ENCODE results near the gene MACROD2. TPM values are rescaled to one million over a fixed set of nuclear protein-coding genes. Genes with fewer than 3 reads are reported as not detected.

Gene MACROD2
- total RNA-seq, 1 donor from 2014 or later: 78.2 TPM

DNA sequence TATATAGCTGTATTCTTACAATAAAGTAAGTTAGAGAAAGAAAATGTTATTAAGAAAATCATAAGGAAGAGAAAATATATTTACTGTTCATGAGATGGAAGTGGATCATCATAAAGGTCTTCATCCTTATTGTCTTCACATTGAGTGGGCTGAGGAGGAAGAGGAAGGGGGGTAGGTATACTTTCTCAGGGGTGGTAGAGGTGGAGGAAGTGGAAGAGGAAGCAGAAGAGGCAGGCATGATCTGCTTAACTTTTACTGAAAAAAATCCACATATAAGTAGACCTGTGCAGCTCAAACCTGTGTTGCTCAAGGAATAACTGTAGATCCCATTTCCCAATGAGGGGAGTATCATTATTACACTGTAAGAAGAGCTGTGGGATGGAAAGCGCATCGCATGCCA lies 1863.7 kb downstream of the MACROD2 start:
- ATAC-seq: no peak
- DNase-seq: no peak
- intact Hi-C loops (cut with DNase I): no loop called here

DNA sequence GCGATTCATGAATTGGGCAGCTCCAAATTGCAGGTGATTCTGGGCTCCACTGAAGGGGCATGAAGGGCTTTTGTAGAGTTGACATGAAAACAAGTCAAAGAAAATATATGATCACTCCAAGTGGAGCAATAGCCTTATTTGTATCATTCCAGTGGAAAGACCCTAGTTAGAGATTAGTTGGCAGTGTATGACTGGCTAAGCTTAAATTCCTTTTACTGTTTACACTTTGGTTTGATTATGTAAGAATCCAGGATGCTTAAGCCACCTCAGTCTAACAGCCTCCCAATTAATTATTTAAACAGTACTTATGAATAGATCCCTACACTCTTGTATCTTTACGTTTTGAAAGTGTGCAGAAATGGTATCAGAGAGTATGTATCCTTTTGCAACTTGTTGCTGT lies 1865.5 kb downstream of the MACROD2 start:
- peak; percentile 28 for ATAC-seq
- intact Hi-C loops (cut with DNase I): no loop called here
- TF ChIP-seq, protein P1, sequence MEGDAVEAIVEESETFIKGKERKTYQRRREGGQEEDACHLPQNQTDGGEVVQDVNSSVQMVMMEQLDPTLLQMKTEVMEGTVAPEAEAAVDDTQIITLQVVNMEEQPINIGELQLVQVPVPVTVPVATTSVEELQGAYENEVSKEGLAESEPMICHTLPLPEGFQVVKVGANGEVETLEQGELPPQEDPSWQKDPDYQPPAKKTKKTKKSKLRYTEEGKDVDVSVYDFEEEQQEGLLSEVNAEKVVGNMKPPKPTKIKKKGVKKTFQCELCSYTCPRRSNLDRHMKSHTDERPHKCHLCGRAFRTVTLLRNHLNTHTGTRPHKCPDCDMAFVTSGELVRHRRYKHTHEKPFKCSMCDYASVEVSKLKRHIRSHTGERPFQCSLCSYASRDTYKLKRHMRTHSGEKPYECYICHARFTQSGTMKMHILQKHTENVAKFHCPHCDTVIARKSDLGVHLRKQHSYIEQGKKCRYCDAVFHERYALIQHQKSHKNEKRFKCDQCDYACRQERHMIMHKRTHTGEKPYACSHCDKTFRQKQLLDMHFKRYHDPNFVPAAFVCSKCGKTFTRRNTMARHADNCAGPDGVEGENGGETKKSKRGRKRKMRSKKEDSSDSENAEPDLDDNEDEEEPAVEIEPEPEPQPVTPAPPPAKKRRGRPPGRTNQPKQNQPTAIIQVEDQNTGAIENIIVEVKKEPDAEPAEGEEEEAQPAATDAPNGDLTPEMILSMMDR (IDR thresholded peaks at IDR 0.05): no peak
- Histone ChIP-seq H3K27me3 (no peaks in the 10 kb centered on the region), H3K36me3 (no peaks in the 10 kb centered on the region), H3K4me1 (no peaks in the 10 kb centered on the region), H3K4me3 (no peak overlapping the region), H3K9me3 (no peaks in the 10 kb centered on the region), H3K27ac (no peak overlapping the region)
- no peak for DNase-seq

More for the DNA sequence above, 1863.7 kb downstream of the MACROD2 start:
- no peaks in the 10 kb centered on the region for H3K27me3 ChIP-seq
- no peak overlapping the region for H3K27ac ChIP-seq
- no peaks in the 10 kb centered on the region for H3K36me3 ChIP-seq
- TF ChIP-seq, protein P1 (IDR thresholded peaks at IDR 0.05): no peak
- no peaks in the 10 kb centered on the region for H3K9me3 ChIP-seq
- H3K4me1 ChIP-seq: no peaks in the 10 kb centered on the region
- no peak overlapping the region for H3K4me3 ChIP-seq

DNA sequence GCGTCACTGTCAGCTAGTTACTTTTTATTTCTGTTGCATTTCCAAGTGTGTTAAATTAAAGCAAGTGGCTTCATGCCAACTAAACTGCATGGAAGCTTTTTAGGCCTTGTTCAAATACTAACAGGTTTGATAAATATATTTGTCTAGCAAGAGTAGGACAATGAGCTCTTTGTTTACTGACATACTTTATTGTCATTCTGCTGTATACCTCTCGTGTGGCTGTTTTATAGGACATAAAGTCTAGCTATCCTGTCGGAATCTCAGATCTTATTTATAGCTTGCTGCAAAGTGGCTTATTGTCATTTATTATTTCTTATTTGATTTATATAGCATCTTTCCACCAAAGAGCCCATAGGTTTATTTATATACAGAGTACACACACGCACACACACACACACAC lies 1866.9 kb downstream of the MACROD2 start:
- TF ChIP-seq, protein P1 (IDR thresholded peaks at IDR 0.05): no peak
- ATAC-seq (no peak), DNase-seq (no peak)
- Histone ChIP-seq H3K9me3 (no peaks in the 10 kb centered on the region), H3K27me3 (no peaks in the 10 kb centered on the region), H3K4me3 (no peak overlapping the region), H3K36me3 (no peaks in the 10 kb centered on the region), H3K27ac (no peak overlapping the region), H3K4me1 (no peaks in the 10 kb centered on the region)
- intact Hi-C loops (cut with DNase I): no loop called here

DNA sequence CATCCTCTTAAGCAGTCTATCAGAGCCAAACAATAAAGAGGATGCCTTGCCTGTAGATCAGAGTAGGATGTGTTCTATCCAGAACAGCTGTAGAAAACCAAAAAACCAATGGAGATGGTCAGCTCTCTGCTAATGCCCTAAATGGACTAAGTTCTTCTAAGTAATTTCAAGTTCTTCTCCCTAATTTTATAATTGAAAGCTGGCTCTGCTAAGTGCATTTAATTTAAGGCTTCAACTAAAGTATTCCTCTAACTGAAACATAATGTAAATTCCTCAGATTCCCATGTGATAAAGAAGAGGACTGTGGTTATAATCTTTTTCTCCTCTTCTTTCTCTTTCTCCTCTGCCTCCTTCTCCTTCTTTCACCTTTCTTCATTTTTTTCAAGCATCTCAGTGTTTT lies 1868.4 kb downstream of the MACROD2 start:
- Histone ChIP-seq H3K27me3 (no peaks in the 10 kb centered on the region), H3K4me1 (no peaks in the 10 kb centered on the region), H3K27ac (no peak overlapping the region), H3K9me3 (no peaks in the 10 kb centered on the region), H3K4me3 (no peak overlapping the region), H3K36me3 (no peaks in the 10 kb centered on the region)
- intact Hi-C loops (cut with DNase I): no loop called here
- TF ChIP-seq, protein P1 (IDR thresholded peaks at IDR 0.05): no peak
- ATAC-seq (no peak), DNase-seq (no peak)

DNA sequence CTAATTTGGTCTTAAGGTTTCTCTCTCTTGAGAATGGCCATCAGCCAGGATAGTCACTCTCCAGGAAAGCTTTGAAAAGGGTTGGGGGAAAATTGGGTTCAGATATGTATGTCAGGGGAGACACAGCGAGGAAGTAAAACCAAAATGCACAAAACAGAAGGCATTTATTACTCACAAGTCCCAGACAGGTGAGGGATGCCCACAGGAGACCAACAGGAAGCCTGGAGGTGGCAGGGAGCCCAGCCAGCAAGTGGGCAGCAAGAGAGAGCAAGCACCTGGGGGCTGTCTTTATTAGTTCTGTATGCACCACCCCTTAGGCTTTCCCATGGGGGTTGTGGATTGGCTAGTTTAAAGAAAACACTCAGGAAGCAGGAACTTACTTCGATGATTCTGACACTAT lies 1870.2 kb downstream of the MACROD2 start:
- no peaks in the 10 kb centered on the region for H3K27me3 ChIP-seq
- H3K4me3 ChIP-seq: no peak overlapping the region
- no peak overlapping the region for H3K27ac ChIP-seq
- no peaks in the 10 kb centered on the region for H3K9me3 ChIP-seq
- DNase-seq (no peak), ATAC-seq (no peak)
- no peaks in the 10 kb centered on the region for H3K4me1 ChIP-seq
- no peaks in the 10 kb centered on the region for H3K36me3 ChIP-seq
- TF ChIP-seq, protein P1 (IDR thresholded peaks at IDR 0.05): no peak
- intact Hi-C loops (cut with DNase I): no loop called here

Data from upper lobe of right lung (tissue), 1 donor.